Embryonic facial prominence (tissue), 1 donor: ENCODE measurements around the gene MAGI3.

Experiments used
- DNase-seq: peaks from one replicate; pipeline ENCODE4 v3.0.0-alpha.2; 2016; ENCODE audit errors: extremely low spot score

The MAGI3 gene

DNA sequence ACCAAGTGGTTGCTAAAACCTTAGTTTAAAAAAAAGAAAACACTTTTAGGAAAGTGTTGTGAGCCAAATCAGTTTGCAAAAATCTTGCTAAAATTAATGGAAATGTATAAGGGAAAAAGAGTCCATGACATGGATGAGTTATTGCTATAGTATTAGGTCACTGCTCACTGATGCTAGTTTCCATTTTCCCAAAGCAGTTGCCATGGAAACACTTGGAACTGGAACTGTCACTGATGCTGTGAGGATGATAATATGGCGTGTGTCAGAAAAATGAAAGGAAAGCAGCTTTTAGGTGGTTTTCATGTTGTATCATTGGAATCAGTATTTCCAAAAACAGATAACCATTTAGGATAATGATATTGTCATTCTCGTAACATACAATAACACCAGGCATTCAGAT lies 264.6 kb downstream of the MAGI3 start:
- DNase-seq, result no peak

DNA sequence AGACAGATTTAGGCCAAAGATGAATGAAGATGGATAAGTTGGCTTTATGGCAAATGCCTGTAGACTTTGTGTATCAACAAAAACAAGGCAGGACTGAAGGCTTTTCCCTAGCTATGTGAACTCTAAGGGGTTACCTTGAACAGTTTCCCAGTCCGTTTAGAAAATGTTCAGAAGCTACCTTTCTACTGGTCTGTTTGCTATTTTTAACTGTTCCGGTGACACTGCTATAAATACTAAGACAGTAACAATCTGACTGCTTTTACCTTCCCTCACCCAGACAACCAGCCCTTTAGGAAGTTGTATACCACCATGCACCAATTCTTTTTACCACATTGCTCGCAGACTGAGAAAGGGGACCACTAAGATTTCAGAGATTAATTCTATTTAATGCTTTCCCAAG lies 266.8 kb downstream of the MAGI3 start:
- no peak for DNase-seq

DNA sequence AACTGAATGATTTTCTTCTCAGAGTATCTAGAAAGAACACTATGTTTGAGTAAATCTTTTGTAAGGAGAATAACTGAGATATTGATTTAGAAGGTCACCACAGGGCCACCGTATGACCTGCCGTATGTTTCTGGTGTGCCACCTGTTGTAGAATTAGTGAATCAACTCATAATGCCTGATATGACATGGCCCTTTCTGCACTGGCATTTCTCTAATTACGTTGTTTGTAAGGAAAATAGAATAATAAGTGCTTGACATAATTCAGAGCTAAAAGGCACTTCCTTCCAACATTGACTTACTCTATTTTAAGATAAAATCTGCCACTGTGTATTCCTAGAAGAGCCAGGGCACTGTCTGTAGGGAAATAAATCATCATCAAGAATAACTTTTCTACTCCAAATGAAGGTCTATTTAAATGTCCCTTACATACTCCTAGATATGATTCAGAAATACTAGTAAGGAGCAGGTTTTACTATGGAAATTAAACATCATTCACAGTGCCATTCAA lies 267.3 kb downstream of the MAGI3 start:
- no peak for DNase-seq

DNA sequence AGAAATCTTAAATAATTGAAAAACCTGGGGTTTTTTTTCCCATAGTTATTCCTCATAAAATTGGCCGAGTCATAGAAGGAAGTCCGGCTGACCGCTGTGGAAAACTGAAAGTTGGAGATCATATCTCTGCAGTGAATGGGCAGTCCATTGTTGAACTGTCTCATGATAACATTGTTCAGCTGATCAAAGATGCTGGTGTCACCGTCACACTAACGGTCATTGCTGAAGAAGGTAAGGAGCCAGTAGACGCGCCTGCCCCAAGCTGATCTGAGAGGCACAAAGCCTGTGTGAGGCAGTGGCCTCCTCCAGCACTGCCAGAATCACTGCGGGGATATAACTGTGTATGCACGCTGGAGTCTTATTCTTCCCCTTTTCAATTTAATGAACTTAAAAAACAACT lies 268.7 kb downstream of the MAGI3 start:
- DNase-seq, result no peak

DNA sequence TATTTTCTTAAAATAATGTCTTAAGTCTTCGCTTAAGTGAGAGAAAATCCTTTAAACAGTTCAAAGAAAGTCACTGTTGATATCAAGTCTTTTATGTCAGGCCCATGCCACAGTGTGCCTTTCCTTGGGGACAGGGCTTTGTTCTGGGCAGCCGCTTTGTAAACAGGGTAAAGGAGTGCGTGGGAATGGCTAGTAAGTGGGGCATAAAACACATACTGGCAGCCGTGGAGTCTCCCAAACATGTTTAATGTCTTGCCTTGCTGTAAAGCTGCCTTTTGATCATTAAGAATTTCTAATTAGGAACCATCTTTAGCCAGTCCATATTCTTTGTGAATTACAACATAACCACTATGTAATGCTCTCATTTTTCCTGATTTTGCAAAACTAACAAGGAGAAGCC lies 269.2 kb downstream of the MAGI3 start:
- no peak for DNase-seq

DNA sequence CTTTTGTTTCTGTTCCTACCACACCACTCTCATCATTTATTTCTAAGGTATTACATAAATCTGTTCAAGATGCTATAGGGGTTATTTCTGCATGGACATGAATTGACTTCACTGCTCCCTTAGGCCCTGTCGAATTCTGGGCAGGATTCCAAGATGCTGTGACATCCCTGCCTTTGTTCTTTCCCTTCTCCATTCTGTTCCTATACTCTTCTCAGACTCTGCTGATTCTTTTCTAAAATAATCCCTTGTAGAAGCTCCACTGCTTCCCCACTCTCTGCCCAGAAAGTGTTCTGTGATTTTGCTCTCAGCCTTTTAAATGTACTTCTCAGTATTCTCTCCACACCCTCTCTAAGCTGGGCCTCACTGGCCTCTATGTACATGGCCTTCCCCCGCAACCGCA lies 269.8 kb downstream of the MAGI3 start:
- DNase-seq, result no peak

DNA sequence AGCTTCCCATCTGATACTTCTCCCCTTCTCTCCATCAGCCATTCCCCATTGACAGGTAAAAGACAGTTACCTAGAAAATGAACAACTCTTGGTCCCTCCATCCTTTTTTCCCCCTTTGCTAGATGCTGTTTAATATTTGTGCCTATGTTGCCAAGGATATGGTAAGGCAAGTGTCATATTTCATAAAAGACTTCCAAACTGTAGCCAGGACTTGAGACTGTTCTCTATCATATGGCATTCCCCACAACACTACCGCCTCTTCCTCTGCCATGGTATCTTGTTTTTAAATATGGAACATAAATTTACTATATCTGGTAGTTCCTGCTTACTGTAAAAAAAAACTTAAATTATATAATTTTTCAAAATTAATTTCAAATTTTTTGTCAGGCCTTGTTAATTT lies 271.8 kb downstream of the MAGI3 start:
- no peak for DNase-seq

DNA sequence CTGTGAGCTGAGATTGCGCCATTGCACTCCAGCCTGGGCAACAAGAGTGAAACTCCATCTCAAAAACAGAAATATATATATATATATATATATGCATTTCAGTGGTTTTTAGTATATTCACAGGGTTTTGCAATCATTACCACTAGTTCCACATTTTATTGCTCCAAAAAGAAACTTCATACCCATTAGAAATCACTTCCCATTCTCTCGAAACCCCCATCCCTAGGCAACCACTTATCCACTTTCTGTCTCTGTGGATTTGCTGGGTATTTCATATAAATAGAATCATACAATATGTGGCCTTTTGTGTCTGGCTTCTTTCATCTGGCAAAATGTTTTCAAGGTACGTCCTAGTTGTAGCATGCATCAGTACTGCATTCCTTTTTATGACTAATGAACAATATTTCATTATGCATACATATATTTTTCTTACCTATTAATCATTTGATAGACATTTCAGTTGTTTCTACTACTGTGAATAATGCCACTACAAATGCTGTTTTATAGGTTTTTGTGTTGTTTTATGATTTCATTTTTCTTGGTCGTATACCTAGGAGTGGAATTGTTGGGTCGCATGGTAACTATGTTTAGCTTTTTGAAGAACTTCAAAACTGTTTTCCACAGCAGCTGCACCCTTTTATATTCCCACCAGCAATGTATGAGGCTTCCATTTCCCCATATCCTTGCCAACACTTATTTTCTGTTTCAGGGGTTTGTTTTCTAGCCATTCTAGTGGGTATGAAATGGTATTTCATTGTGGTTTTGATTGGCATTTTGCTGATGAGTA lies 273.0 kb downstream of the MAGI3 start:
- no peak for DNase-seq

DNA sequence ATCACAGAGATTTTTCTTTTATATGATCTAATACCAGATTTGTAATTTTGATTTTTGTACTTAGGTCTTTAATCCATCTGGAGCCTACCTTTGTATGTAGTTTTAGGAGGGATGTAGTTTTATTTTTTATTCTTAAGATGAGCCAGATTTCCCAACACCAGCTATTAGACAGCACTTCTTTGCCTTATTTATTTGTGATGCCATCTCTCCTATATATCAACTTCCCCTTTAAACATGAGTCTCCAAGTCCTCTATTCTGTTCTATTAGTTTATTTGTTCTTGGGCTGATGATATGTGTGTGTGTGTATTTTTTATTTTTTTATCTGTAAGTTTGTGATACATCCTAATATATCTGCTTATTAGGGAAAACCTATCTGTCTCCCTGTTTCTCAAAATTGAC lies 274.8 kb downstream of the MAGI3 start:
- DNase-seq, result no peak

DNA sequence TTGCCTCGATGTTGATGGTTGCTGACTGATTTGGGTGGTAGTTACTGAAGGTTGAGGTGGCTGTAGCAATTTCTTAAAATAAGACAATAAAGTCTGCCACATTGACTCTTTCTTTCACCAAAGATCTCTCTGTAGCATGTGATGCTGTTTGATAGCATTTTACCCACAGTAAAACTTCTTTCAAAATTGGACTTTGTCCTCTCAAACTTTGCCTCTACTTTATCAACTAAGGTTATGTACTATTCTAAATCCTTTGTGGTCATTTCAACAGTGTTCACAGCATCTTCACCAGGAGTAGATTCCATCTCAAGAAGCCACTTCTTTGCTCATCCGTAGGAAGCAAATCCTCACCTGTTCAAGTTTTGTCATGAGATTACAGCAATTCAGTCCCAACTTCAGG lies 275.8 kb downstream of the MAGI3 start:
- no peak for DNase-seq

DNA sequence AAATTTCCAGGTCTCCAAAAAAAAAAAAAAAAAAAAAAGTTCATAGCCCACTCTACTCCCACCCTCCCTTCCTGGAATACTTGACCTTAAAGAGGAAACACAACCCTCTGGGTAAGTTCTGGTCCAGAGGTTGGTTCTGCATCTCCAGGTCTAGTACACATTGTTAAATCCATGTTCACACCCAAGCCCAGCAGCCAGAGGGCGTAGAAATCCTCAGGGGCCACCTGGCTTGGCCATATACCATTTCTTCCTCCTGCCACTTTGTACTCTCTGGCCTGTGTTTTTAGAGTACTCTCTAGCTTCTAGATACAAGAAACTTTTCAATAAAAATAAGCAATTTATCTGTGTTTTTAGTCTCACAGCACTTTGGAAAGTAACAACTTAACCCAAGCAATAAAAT lies 279.7 kb downstream of the MAGI3 start:
- no peak for DNase-seq

DNA sequence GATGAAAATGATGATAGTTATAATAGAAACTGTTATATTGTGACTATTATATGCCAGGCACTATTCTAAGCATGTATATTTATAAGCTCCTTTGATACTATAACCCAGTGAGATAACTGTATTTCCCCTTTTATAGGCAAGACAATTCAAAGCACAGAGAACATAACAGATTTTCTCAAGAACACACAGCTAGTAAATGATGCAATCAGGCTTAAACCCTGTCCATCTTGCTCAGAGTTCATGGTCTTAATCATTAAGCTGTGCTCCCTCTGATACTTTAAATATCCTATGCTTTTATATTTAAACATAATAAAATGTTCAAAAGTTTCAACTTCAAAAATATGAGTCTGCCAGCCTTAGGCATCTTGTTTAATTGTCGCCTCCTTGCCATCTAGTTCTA lies 280.3 kb downstream of the MAGI3 start:
- no peak for DNase-seq

DNA sequence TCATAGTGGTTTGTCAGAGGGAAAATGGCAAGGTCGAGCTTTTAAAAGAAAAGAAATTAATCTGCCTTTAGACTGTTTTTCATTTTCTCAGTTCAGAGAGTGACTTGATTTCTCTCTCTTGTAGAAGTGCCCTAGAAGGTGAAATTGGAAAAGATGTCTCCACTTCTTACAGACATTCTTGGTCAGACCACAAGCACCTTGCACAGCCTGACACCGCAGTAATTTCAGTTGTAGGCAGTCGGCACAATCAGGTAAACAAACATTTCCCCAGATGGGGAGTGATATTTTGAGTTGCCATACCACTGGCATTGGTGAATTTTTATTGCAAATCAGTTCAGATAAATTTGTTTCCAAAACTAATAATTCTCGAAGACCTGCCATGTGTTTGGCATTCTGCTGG lies 282.2 kb downstream of the MAGI3 start:
- DNase-seq, result no peak

DNA sequence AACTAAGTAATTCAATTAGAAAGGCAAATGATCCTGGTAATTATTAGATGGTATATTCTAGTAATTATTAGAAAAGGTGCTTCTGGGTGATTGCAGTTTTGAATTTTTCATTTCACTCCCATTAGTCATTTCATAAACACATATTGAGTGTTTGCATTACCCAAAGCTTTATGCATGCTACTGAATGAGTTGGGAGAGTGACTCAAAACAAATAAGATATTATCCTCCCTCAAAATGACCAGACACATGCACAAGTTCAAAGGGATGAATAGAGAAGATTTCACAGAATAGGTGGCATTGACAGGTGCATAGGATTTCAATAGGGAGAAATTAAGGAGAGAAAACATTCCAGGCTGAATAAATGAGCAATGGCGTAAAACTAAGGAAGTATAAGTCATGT lies 284.3 kb downstream of the MAGI3 start:
- no peak for DNase-seq

DNA sequence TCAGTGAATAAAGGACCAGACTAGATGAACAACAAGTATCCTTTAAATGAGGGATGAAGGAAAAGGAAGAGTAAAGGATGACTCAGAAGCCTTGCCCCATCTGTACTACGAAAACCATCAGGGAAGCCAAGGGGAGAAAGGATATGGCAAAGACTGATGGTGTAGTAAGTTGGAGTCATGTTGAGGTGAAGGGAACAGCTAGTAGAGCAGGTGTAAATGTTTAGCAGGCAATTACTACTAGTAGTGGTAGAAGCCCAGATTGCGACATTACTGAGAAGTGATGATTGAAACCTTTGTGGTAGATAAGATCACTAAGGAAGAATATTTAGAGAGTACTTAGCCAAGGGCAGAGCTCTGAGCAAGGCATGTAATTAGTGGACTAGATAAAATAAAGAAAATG lies 285.0 kb downstream of the MAGI3 start:
- no peak for DNase-seq

DNA sequence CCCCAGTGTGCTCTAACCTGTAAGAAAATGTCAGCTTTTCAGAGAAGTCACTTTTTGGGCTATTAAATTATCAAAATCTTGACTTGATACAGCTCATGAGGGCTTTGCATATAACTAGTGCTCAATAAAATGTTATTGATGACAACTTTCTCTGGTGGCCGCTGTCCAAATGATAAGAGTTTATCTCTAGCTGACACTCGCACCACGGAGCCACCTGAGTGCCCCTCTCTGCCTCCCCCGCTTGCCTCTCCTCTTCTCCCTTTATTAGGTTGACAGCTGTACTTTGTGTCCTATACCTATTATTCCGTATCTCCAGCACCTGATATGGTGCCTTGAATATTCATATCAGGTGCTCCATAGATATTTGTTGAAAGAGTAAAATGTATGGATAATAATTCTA lies 286.2 kb downstream of the MAGI3 start:
- DNase-seq, result no peak

DNA sequence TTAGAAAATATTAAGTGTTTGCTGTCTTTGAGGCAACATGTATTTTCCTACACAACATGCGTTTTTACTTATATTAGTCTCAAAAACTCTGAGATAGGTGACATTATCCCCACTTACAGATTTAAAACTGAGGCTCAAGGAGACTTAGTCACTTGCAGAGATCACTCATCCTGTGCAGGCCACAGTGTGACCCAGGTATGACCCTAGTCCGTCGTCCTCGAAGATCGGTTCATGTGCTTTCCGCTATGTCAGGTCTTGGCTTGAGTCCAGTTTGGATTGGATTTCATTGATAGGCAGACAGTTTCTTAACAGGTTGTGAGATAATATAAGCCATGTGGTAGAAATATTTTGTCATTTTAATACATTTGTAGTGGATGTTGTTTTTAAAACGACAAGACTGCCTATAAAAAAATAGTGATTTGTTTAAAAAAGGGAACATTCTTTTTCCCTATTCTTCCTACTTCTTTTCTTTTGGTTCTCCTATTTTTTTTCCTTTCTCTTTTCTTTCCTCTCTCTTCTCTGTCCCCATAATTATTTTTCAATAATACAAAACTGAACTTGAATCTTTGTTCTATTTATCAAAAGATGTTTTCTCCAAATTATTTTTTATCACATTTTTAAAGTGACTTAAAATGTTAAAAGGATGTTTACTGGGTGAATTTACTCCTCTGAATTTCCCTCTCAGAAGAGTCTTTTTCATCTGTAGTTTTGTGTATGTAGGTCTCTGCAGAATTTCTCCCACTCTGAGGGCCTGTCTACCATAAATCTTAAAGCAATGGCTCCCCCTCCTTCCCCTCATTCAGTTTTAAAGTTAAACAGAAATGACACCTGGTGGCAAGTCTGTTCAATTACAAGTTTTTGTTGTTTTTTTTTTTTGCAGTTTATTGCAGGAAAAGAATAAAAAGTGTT lies 287.2 kb downstream of the MAGI3 start:
- DNase-seq, result peak; percentile 37

DNA sequence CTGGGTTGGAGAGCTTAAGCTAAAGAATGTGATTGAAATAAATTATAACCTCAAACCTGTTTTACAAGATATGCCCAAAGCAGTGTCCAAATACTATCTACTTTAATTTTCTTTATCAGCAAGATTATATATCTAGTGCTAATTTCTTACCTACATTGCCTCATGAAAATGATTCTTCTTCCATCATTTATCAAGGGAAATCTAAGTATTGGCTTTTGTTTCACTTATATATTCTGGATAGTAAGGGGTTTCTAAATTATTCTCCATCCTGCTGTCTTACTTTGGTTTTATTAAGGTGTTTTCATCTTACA lies 287.8 kb downstream of the MAGI3 start:
- DNase-seq, result no peak

DNA sequence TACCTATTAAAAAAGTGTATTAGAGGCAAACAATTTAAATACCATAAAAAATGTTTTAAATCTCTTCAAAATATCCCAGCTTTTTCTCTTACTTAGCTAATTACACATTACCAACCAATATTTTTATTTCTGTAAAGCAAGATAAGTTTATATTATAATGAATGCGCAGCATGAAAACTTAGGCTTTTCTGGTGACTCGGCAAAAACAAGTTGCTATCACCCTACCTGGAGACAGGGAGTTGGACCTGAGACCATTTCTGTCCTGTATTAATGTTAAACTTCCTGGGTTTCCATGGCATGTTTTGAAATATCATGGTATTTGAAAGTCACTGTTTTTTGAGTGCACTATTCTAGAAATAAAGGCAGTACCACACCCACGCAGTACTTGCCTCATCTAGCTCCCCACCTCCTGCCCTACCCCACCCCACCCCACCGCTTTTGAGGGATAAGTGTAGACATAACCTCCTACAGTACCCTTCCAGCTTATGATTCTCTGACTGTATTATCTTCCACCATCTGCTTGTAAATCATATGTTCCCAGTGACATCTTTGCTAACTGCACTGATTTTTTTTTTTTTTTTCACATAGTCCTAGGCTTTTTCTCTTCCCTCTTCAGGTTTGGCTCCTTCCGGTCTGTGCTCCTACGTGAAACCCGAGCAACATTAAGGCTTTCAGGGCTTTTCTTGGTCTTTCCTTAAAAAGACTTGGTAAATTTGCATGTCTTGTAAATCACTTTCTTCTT lies 291.5 kb downstream of the MAGI3 start:
- DNase-seq, result no peak

DNA sequence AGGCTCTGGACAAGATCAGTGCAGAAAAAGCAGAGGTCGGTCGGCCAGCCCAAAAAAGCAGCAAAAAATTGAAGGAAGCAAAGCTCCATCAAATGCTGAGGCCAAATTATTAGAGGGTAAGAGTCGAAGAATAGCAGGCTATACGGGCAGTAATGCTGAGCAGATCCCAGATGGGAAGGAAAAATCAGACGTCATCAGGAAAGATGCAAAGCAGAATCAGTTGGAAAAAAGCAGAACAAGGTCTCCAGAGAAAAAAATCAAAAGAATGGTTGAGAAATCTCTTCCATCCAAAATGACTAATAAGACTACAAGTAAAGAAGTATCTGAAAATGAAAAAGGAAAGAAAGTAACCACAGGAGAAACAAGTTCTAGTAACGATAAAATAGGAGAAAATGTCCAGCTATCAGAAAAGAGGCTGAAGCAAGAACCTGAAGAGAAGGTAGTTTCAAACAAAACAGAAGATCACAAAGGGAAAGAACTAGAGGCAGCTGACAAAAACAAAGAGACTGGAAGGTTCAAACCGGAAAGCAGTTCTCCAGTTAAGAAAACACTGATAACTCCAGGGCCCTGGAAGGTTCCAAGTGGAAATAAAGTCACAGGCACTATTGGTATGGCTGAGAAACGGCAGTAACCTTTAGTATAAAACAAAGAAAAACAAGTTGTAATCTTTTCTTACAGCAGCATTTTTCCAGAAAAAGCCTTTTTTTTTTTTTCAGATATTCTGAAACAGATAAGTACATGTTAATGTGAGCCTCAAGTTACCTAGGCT lies 293.3 kb downstream of the MAGI3 start:
- DNase-seq, result no peak

DNA sequence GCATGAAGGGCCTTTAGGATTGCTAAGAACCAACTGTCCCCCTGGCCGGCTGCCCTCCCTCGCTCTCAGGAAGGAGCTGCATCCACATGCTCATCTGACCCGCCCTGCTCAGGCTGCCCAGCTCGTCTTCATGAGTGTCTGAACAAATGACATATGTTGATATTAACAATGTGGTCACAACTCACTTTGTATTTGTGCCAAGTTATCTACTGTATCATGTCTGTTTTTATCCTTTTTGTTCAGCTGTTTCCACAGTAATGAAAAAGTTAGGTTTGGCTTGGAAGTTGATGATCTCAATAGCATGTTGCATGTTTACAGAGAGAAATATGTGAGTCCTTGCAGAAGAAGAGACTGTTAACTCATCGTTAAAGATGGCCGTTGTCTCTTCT lies 293.8 kb downstream of the MAGI3 start:
- no peak for DNase-seq
